NB4 (cell line): ENCODE results near the gene PCNT.

Source experiments
- CTCF ChIP-seq: IDR thresholded peaks from one replicate; pipeline ENCODE4 v1.5.1; 2012; ENCODE audit warnings: low read depth, low read length
- MAX ChIP-seq: IDR thresholded peaks from 2 replicates; pipeline ENCODE4 v1.6.1; 2011; ENCODE audit warnings: low read depth, low read length
- MYC ChIP-seq: IDR thresholded peaks from 2 replicates; pipeline ENCODE4 v1.6.1; 2011; ENCODE audit warnings: low read depth, low read length
- POLR2A ChIP-seq: IDR thresholded peaks from 2 replicates; pipeline ENCODE4 v1.6.1; 2011; ENCODE audit warnings: mild to moderate bottlenecking; ENCODE audit not compliant: insufficient read length; ENCODE audit errors: extremely low read depth

- TF ChIP-seq CTCF (no peak), POLR2A (no peak), MAX (no peak), MYC (no peak)
These were observed 27.7 kb downstream of the PCNT start for GRCh38 chr21:46351476-46352163.
